Right cardiac atrium (tissue), 5 donors: Measurements from ENCODE around the gene TBC1D10A. TPM values are rescaled to one million over a fixed set of nuclear protein-coding genes. Genes with fewer than 3 reads are reported as not detected.

Experiments
- ATAC-seq, 2 donors: fragments of 200-7000 bp; cut with Tn5 transposase; one replicate each; pipeline versions ENCODE4 v1.8.0 to v1.9.1; 2020; ENCODE audit warnings: moderate library complexity in 2 of 2, mild to moderate bottlenecking in 1 of 2
- DNase-seq, 3 donors: peaks; one replicate each; pipeline ENCODE4 v3.0.0-alpha.2; 2020
- H3K27ac ChIP-seq: one replicate; pipeline ENCODE4 v1.5.1; 2013; ENCODE audit warnings: mild to moderate bottlenecking, low read length, control low read depth, moderate library complexity
- H3K27me3 ChIP-seq: one replicate; pipeline ENCODE4 v1.6.1; 2013; ENCODE audit not compliant: control insufficient read depth, insufficient read depth
- H3K4me1 ChIP-seq: one replicate; pipeline ENCODE4 v1.6.1; 2013; ENCODE audit warnings: low read length; ENCODE audit not compliant: control insufficient read depth, insufficient read depth
- H3K4me3 ChIP-seq: one replicate; pipeline ENCODE4 v1.5.1; 2013; ENCODE audit warnings: low read length, control low read depth
- H3K9me3 ChIP-seq: one replicate; pipeline ENCODE4 v1.6.1; 2013; ENCODE audit warnings: low read length; ENCODE audit not compliant: control insufficient read depth
- WGBS: extraction: QIAGEN DNeasy Blood & Tissue Kit; methylation state at CpG from one replicate; pipeline ENCODE4 v1.1.7; 2013; 5-methylcytosine and 5-hydroxymethylcytosine counted together
- intact Hi-C, 4 donors: fragments of 100-400 bp; cut with DNase I; formaldehyde crosslinking; loops; one replicate each; pipeline versions ENCODE4 v1.11.0 to v1.14.0; 2022 to 2023
- polyA plus RNA-seq: library from polyadenylated mRNA; stranded (reverse); fragments of 200-250 nt; gene quantifications from one replicate; pipeline ENCODE4 v1.2.3, GENCODE V29; 2013
- total RNA-seq, 4 donors: library from RNA; stranded (reverse); fragmentation: NEBNext Ultra II Directional; extraction: Animal tissue kit (Norgen Biotek cat#: 25700); gene quantifications; one replicate each; pipeline ENCODE4 v1.2.1, GENCODE V29; 2021
- donor health status: healthy with polysubstance abuse.
- donor health status: DM: no; HTN: yes; CAD: no.
- donor health status: DM: no; HTN: no; CAD: no.
- donor health status: DM: no; HTN: yes; CAD: no; lungs with severe emphysema.
- donor health status: DM: yes; HTN: yes; CAD: no.

The TBC1D10A gene
- total and polyA plus RNA-seq, 5 donors = 5.4 to 9.1 (median 7.9) TPM

- no peaks in the 10 kb centered on the region for H3K9me3 ChIP-seq
- peaks cover 14% of the 10 kb centered on the region for H3K4me1 ChIP-seq
- H3K27me3 ChIP-seq = no peaks in the 10 kb centered on the region
- intact Hi-C loops = no loop called here
- ATAC-seq = no peak
- H3K4me3 ChIP-seq = no peak overlapping the region
- no peak overlapping the region for H3K27ac ChIP-seq
- 94% methylated on average over 3 of the region's 3 CpGs for WGBS
- DNase-seq = no peak
Observed at GRCh38 chr22:30320021-30320556, 6.7 kb downstream of the TBC1D10A start.

GRCh38 chr22:30318799-30319419, 7.8 kb downstream of the TBC1D10A start:
- Histone ChIP-seq H3K4me3 (no peak overlapping the region), H3K9me3 (no peaks in the 10 kb centered on the region), H3K27me3 (no peaks in the 10 kb centered on the region), H3K4me1 (peaks cover 17% of the 10 kb centered on the region), H3K27ac (no peak overlapping the region)
- WGBS = 71% methylated on average over 7 of the region's 7 CpGs
- ATAC-seq = peak; percentile 29 to 81
- no peak for DNase-seq
- intact Hi-C loops = no loop called here

- 97% methylated on average over 1 of the region's 1 CpG for WGBS
- intact Hi-C loops = no loop called here
Observed at GRCh38 chr22:30317778-30318177, 9.0 kb downstream of the TBC1D10A start.

DNA sequence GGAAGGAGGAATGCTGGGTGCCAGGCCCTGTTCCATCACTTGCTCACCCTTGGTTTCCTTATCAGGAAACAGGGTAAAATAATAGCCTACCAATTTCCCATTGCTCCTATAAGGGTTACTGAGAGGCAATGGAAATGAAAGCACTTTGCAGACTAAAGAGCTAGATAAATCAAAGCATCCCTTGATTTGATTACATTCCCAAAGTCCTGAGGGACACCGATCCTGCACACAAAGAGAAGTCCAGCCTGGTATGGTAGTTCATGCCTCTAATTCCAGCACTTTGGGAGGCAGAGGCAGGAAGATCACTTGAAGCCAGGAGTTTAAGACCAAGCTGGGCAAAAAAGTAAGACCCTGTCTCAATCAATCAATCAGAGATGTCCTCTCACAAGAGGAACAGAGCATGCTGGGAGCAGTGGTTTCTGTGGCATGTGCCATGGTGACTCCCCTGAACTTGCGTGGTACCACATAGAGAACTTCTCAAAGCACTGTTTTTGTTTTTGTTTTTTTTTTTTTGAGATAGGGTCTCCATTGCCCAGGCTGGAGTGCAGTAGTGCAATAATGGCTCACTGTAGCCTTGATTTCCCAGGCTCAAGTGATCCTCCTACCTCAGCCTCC, 10.7 kb downstream of the TBC1D10A start:
- 91% methylated on average over 2 of the region's 2 CpGs for WGBS
- intact Hi-C loops = no loop called here
- Histone ChIP-seq H3K27me3 (no peaks in the 10 kb centered on the region), H3K4me3 (no peak overlapping the region), H3K27ac (no peak overlapping the region), H3K4me1 (peaks cover 29% of the 10 kb centered on the region), H3K9me3 (no peaks in the 10 kb centered on the region)
- ATAC-seq (no peak), DNase-seq (no peak)

More at GRCh38 chr22:30317778-30318177, 9.0 kb downstream of the TBC1D10A start:
- Histone ChIP-seq H3K9me3 (no peaks in the 10 kb centered on the region), H3K27ac (no peak overlapping the region), H3K27me3 (no peaks in the 10 kb centered on the region), H3K4me1 (peaks cover 17% of the 10 kb centered on the region), H3K4me3 (no peak overlapping the region)
- no peak for ATAC-seq
- DNase-seq = no peak

DNA sequence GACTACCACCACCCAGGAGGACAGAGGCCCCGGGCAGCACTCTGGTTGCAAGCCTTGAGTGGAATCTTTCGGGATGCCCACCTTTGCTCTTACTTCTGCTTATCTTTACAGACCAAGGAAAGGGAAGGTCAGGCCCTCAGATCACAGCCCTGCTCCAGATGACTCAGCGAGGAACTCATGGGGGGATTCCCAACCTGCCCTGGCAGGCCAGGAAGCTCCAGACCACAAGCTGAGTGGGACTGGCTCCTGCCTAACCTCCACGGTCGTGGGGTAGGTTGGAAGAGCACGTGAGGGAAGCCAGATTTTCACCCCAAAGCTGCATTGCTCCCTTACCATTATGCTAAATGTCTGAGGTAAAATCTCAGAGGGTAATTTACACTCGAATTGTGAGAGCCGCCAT, 11.8 kb downstream of the TBC1D10A start:
- Histone ChIP-seq H3K27ac (no peak overlapping the region), H3K4me1 (peaks cover 37% of the 10 kb centered on the region), H3K27me3 (no peaks in the 10 kb centered on the region), H3K4me3 (no peak overlapping the region), H3K9me3 (no peaks in the 10 kb centered on the region)
- intact Hi-C loops = no loop called here
- ATAC-seq (no peak), DNase-seq (no peak)
- WGBS = 77% methylated on average over 8 of the region's 8 CpGs

- H3K4me1 ChIP-seq = peaks cover 45% of the 10 kb centered on the region
- no peaks in the 10 kb centered on the region for H3K27me3 ChIP-seq
- 81% methylated on average over 6 of the region's 8 CpGs for WGBS
- intact Hi-C loops = no loop called here
- ATAC-seq (no peak), DNase-seq (no peak)
- no peak overlapping the region for H3K27ac ChIP-seq
- no peaks in the 10 kb centered on the region for H3K9me3 ChIP-seq
- no peak overlapping the region for H3K4me3 ChIP-seq
Observed at GRCh38 chr22:30313527-30314363, 13.0 kb downstream of the TBC1D10A start.

GRCh38 chr22:30312053-30312452, 14.7 kb downstream of the TBC1D10A start:
- no peaks in the 10 kb centered on the region for H3K9me3 ChIP-seq
- intact Hi-C loops = no loop called here

DNA sequence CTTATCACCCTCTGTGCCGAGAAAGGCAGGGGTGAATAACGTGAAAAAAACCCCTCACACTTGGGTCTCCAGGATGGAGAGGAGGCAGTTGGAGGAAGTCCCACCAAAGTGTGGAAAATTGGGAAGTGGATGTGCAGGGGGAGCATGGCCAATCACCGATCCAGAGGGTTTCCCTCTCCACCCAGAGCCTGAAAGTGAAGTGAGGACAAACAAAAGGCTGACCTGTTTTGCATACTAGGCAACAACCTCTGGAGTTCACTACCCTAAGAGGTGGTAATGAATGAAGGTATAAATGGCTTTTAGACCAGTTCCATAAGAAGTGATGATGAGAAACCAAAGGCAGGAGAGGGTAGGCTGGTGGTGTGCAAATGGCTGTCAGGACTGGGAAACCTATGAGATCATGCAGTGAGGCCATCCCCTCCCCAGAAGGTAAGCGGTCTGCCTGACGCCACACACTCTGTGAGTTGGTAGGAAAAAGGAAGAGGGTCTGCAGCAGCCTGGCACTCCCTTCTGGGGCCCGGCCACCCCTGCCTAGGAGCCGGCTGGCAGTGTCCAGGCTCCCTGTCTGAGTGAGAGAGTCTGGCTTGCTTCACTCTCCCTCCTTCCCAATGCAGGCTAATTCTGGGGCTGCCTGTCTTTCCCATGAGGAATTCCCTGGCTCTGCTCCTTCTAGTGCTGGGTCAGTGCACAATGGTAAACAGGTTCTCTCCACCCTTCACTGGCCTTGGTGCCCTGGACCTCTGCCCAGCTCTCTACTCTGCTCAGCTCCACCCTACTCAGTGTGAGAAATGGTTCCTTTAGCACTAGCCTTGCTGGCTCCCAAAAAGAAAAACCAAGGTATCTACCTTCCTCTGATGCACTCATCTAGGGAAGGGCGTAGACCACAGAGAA, 15.6 kb downstream of the TBC1D10A start:
- H3K4me1 ChIP-seq = peaks cover 45% of the 10 kb centered on the region
- peak overlapping the region; percentile 33 for H3K27ac ChIP-seq
- DNase-seq (peak; percentile 82 to 93 (median 89)), ATAC-seq (peak; percentile 91 to 94)
- WGBS = 33% methylated on average over 8 of the region's 8 CpGs
- intact Hi-C loops = no loop called here
- no peak overlapping the region for H3K4me3 ChIP-seq
- no peaks in the 10 kb centered on the region for H3K27me3 ChIP-seq
- no peaks in the 10 kb centered on the region for H3K9me3 ChIP-seq

More at GRCh38 chr22:30312053-30312452, 14.7 kb downstream of the TBC1D10A start:
- H3K27ac ChIP-seq = peak overlapping the region; percentile 33
- DNase-seq = no peak
- no peaks in the 10 kb centered on the region for H3K27me3 ChIP-seq
- 88% methylated on average over 6 of the region's 6 CpGs for WGBS
- ATAC-seq = no peak
- no peak overlapping the region for H3K4me3 ChIP-seq
- peaks cover 42% of the 10 kb centered on the region for H3K4me1 ChIP-seq

- ATAC-seq = peak; percentile 43
- Histone ChIP-seq H3K9me3 (no peaks in the 10 kb centered on the region), H3K27me3 (no peaks in the 10 kb centered on the region), H3K4me1 (peaks cover 52% of the 10 kb centered on the region), H3K4me3 (no peak overlapping the region), H3K27ac (peak overlapping the region; percentile 33)
- WGBS = 63% methylated on average over 7 of the region's 7 CpGs
- intact Hi-C loops = no loop called here
- peak in 1 of 3 donors; percentile 67 for DNase-seq
Observed at GRCh38 chr22:30309951-30310741, 16.6 kb downstream of the TBC1D10A start.
